ENCODE data around the gene RPN1.

RPN1 gene

GRCh38 chr3:128575777-128576176, 74.8 kb downstream of the RPN1 start:
- peaks cover 0 to 8% (median 5%) of the 10 kb centered on the region in 11 experiments; a peak in 9 of 22 replicates for H3K27me3 ChIP-seq
- peaks cover 0 to 19% (median 0%) of the 10 kb centered on the region in 11 experiments; a peak in 2 of 22 replicates for H4K20me1 ChIP-seq
- H3K9ac ChIP-seq, result no peak overlapping the region
- H3K4me3 ChIP-seq, result no peak overlapping the region
- H3K4me1 ChIP-seq, result peaks cover 8 to 11% (median 9%) of the 10 kb centered on the region in 10 experiments; a peak in 19 of 20 replicates
- no peak overlapping the region for H3K4me2 ChIP-seq
- no peak overlapping the region for H3K27ac ChIP-seq
- H3K36me3 ChIP-seq, result no peaks in the 10 kb centered on the region; a peak in 1 of 22 replicates
- TF ChIP-seq Cebpa-rat (IDR thresholded peaks at IDR 0.05), result no peak
- H3K9me3 ChIP-seq (replicated peaks in 1 of 11), result peaks cover 5 to 11% (median 9%) of the 10 kb centered on the region in 11 experiments; a peak in 18 of 22 replicates

- no peak overlapping the region for H3K4me3 ChIP-seq
- peak overlapping the region; percentile 4 to 59 (median 41); a peak in 21 of 22 replicates for H3K4me2 ChIP-seq
- no peaks in the 10 kb centered on the region for H3K9me3 ChIP-seq (replicated peaks in 1 of 11)
- peaks cover 8 to 12% (median 11%) of the 10 kb centered on the region in 10 experiments for H3K4me1 ChIP-seq
- no peak for TF ChIP-seq Cebpa-rat (IDR thresholded peaks at IDR 0.05)
- H3K27me3 ChIP-seq, result peaks cover 0 to 8% (median 5%) of the 10 kb centered on the region in 11 experiments; a peak in 9 of 22 replicates
- H3K9ac ChIP-seq, result no peak overlapping the region
- no peak overlapping the region for H3K27ac ChIP-seq
- no peaks in the 10 kb centered on the region for H3K36me3 ChIP-seq
- peaks cover 0 to 19% (median 0%) of the 10 kb centered on the region in 11 experiments; a peak in 2 of 22 replicates for H4K20me1 ChIP-seq
These were observed 76.9 kb downstream of the RPN1 start for GRCh38 chr3:128573707-128574162.

GRCh38 chr3:128573160-128573559, 77.5 kb downstream of the RPN1 start:
- Histone ChIP-seq H3K4me2 (peak overlapping the region; percentile 4 to 59 (median 41); a peak in 20 of 22 replicates), H3K4me1 (peaks cover 8 to 17% (median 12%) of the 10 kb centered on the region in 10 experiments), H3K27ac (no peak overlapping the region), H3K36me3 (no peaks in the 10 kb centered on the region), H3K4me3 (no peak overlapping the region), H3K27me3 (peaks cover 0 to 8% (median 5%) of the 10 kb centered on the region in 11 experiments; a peak in 9 of 22 replicates), H3K9ac (no peak overlapping the region), H4K20me1 (peaks cover 0 to 19% (median 0%) of the 10 kb centered on the region in 11 experiments; a peak in 2 of 22 replicates), H3K9me3 (replicated peaks in 1 of 11) (no peaks in the 10 kb centered on the region)
- TF ChIP-seq Cebpa-rat (IDR thresholded peaks at IDR 0.05), result no peak

- no peak overlapping the region for H3K9ac ChIP-seq
- H3K27ac ChIP-seq, result no peak overlapping the region
- H3K36me3 ChIP-seq, result no peaks in the 10 kb centered on the region
These were observed 77.9 kb downstream of the RPN1 start for GRCh38 chr3:128572644-128573105.

GRCh38 chr3:128572013-128572412, 78.6 kb downstream of the RPN1 start:
- peaks cover 0 to 8% (median 5%) of the 10 kb centered on the region in 11 experiments; a peak in 9 of 22 replicates for H3K27me3 ChIP-seq
- peaks cover 0 to 13% (median 0%) of the 10 kb centered on the region in 11 experiments; a peak in 2 of 22 replicates for H4K20me1 ChIP-seq
- H3K4me2 ChIP-seq, result no peak overlapping the region
- no peak overlapping the region for H3K4me3 ChIP-seq
- no peak overlapping the region for H3K27ac ChIP-seq
- H3K36me3 ChIP-seq, result no peaks in the 10 kb centered on the region
- no peak for TF ChIP-seq Cebpa-rat (IDR thresholded peaks at IDR 0.05)
- H3K9me3 ChIP-seq (replicated peaks in 1 of 11), result no peaks in the 10 kb centered on the region
- no peak overlapping the region for H3K9ac ChIP-seq
- peaks cover 8 to 20% (median 12%) of the 10 kb centered on the region in 10 experiments for H3K4me1 ChIP-seq

More at GRCh38 chr3:128572644-128573105, 77.9 kb downstream of the RPN1 start:
- no peak overlapping the region for H3K4me2 ChIP-seq
- no peak for TF ChIP-seq Cebpa-rat (IDR thresholded peaks at IDR 0.05)
- H3K4me3 ChIP-seq, result no peak overlapping the region
- H4K20me1 ChIP-seq, result peaks cover 0 to 16% (median 0%) of the 10 kb centered on the region in 11 experiments; a peak in 2 of 22 replicates
- H3K4me1 ChIP-seq, result peaks cover 8 to 20% (median 12%) of the 10 kb centered on the region in 10 experiments
- no peaks in the 10 kb centered on the region for H3K9me3 ChIP-seq (replicated peaks in 1 of 11)
- peaks cover 0 to 8% (median 5%) of the 10 kb centered on the region in 11 experiments; a peak in 9 of 22 replicates for H3K27me3 ChIP-seq

Measured in BLaER1 treated with 17β-estradiol and CSF1 and Interleukin-3, amounts not matched to agents 10 nM and 100 nM (cell line).